DND-41 (cell line): ENCODE data around the gene ARHGAP30.

ENCODE experiments used
- ATAC-seq: fragments of 200-7000 bp; cut with Tn5 transposase; 3 replicates; pipeline ENCODE4 v1.9.1; 2021; ENCODE audit warnings: low read depth; ENCODE audit not compliant: insufficient read depth
- DNase-seq: peaks from one replicate; pipeline ENCODE4 v3.0.0-alpha.2; 2020
- H2AFZ ChIP-seq: 2 replicates; pipeline ENCODE4 v1.6.0; 2012; ENCODE audit warnings: low read depth, low read length
- H3K27ac ChIP-seq: 2 replicates; pipeline ENCODE4 v1.5.1; 2012; ENCODE audit warnings: low read length, inconsistent platforms
- H3K27me3 ChIP-seq: fragments of 200-600 bp; sonication (generic); 2 replicates; pipeline ENCODE4 v1.6.0; 2012; ENCODE audit warnings: low read length, mild to moderate bottlenecking, inconsistent platforms; ENCODE audit not compliant: insufficient read depth, poor library complexity
- H3K36me3 ChIP-seq: 2 replicates; pipeline ENCODE4 v1.5.1; 2012; ENCODE audit warnings: low read length, inconsistent platforms; ENCODE audit not compliant: insufficient read depth
- H3K4me1 ChIP-seq: 2 replicates; pipeline ENCODE4 v1.5.1; 2012; ENCODE audit warnings: mild to moderate bottlenecking, low read length; ENCODE audit not compliant: insufficient read depth
- H3K4me2 ChIP-seq: 2 replicates; pipeline ENCODE4 v1.6.0; 2012; ENCODE audit warnings: mild to moderate bottlenecking, moderate library complexity, low read length, inconsistent platforms; ENCODE audit not compliant: insufficient read depth
- H3K4me3 ChIP-seq, 2 experiments: fragments of 200-600 bp in 1 of 2; shearing (Covaris generic) in 1 of 2; 2 replicates each; pipeline ENCODE4 v1.5.1; 2012 to 2016; ENCODE audit warnings: inconsistent platforms in 2 of 2, low read length in 2 of 2, mild to moderate bottlenecking in 2 of 2, low read depth in 1 of 2, moderate library complexity in 1 of 2
- H3K79me2 ChIP-seq: 2 replicates; pipeline ENCODE4 v1.6.0; 2012; ENCODE audit warnings: low read length, inconsistent platforms; ENCODE audit not compliant: insufficient read depth
- H3K9ac ChIP-seq: 2 replicates; pipeline ENCODE4 v1.6.0; 2012; ENCODE audit warnings: low read depth, mild to moderate bottlenecking, inconsistent platforms, low read length, moderate library complexity
- H3K9me3 ChIP-seq: 2 replicates; pipeline ENCODE4 v1.5.1; 2012; ENCODE audit warnings: low read length, moderate library complexity, mild to moderate bottlenecking, inconsistent platforms; ENCODE audit not compliant: insufficient read depth, severe bottlenecking
- H4K20me1 ChIP-seq: 2 replicates; pipeline ENCODE4 v1.6.0; 2012; ENCODE audit warnings: low read length; ENCODE audit not compliant: insufficient read depth
- EZH2 ChIP-seq: IDR thresholded peaks from 3 replicates; pipeline ENCODE4 v1.6.1; 2012; ENCODE audit warnings: borderline replicate concordance, low read depth, mild to moderate bottlenecking, moderate library complexity, low read length, inconsistent platforms; ENCODE audit not compliant: severe bottlenecking
- TF ChIP-seq, protein P1 (sequence below): IDR thresholded peaks from 2 replicates; pipeline ENCODE4 v1.5.1; 2012; ENCODE audit warnings: borderline replicate concordance, low read length, moderate library complexity, mild to moderate bottlenecking; ENCODE audit not compliant: poor library complexity, severe bottlenecking; ENCODE audit errors: extremely low read depth

The ARHGAP30 gene

GRCh38 chr1:161070761-161071160, 1.1 kb upstream of the ARHGAP30 start:
- no peak for DNase-seq
- TF ChIP-seq, protein P1, sequence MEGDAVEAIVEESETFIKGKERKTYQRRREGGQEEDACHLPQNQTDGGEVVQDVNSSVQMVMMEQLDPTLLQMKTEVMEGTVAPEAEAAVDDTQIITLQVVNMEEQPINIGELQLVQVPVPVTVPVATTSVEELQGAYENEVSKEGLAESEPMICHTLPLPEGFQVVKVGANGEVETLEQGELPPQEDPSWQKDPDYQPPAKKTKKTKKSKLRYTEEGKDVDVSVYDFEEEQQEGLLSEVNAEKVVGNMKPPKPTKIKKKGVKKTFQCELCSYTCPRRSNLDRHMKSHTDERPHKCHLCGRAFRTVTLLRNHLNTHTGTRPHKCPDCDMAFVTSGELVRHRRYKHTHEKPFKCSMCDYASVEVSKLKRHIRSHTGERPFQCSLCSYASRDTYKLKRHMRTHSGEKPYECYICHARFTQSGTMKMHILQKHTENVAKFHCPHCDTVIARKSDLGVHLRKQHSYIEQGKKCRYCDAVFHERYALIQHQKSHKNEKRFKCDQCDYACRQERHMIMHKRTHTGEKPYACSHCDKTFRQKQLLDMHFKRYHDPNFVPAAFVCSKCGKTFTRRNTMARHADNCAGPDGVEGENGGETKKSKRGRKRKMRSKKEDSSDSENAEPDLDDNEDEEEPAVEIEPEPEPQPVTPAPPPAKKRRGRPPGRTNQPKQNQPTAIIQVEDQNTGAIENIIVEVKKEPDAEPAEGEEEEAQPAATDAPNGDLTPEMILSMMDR = no peak
- no peak for TF ChIP-seq EZH2
- no peak overlapping the region for H3K9ac ChIP-seq

GRCh38 chr1:161069241-161069640, 450 bp downstream of the ARHGAP30 start:
- H3K4me3 ChIP-seq = peak overlapping the region; percentile 73 to 77

More at GRCh38 chr1:161070761-161071160, 1.1 kb upstream of the ARHGAP30 start:
- H3K4me2 ChIP-seq = no peak overlapping the region
- ATAC-seq = no peak
- no peaks in the 10 kb centered on the region for H3K27me3 ChIP-seq
- H3K9me3 ChIP-seq = no peaks in the 10 kb centered on the region
- H3K4me3 ChIP-seq = no peak overlapping the region
- peaks cover 38% of the 10 kb centered on the region for H3K79me2 ChIP-seq
- H4K20me1 ChIP-seq = peaks cover 16% of the 10 kb centered on the region
- H3K27ac ChIP-seq = peak overlapping the region; percentile 60
- H2AFZ ChIP-seq = no peak overlapping the region; the same call in 1 of the 2 replicates
- peaks cover 12% of the 10 kb centered on the region for H3K36me3 ChIP-seq
- H3K4me1 ChIP-seq = peaks cover 43% of the 10 kb centered on the region

DNA sequence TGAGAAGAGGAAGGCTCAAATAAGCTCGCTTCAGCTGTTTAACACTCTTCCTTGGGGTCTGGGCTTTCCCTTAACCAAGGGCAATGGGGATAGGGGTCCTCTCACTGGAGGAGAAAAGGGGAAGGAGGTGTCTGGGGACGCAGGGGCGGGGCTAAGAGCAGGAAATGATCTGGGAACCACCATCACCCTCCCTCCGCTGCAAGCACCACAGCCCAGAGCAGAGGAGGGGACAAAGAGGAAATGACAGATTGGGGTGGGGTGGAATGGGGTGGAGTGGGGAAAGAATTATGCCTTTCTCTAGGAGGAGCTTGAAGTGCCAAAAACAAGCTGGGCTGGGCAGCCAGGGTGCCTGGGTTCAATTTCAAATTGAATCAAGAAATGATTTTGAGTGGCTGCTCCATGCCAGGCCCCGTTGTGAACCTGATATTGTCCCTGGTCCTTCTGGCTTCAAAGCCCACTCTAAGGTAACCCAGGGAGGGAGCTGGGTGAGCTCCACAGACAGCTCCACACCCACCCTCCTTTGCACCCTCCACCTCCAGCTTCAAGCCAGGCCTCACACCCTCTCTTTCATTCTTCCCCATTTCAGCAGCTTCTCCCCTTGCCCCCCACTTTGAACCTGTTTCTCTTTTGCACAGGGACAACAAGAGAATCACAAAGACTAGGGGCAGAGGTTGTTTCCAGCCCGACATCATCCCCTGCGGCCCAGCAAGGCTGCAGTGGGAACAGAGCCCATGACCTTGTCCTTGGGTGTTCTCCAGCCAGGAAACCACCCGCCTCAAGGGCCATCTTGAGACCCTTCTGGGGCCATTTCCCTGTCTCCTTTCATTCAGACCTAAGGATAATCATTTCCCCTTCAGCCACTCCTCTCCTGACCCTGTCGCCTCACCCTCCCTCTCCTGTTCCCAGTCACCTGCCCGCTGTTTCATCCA, 1.1 kb downstream of the ARHGAP30 start:
- H3K4me3 ChIP-seq = peak overlapping the region; percentile 73 to 77
- no peaks in the 10 kb centered on the region for H3K9me3 ChIP-seq
- peaks cover 59% of the 10 kb centered on the region for H3K79me2 ChIP-seq
- H3K36me3 ChIP-seq = peaks cover 19% of the 10 kb centered on the region
- peak overlapping the region; percentile 96 for H3K27ac ChIP-seq
- peak; percentile 81 for ATAC-seq
- no peaks in the 10 kb centered on the region for H3K27me3 ChIP-seq
- peak; percentile 92 for DNase-seq
- H3K4me2 ChIP-seq = peak overlapping the region; percentile 92
- H3K4me1 ChIP-seq = peaks cover 43% of the 10 kb centered on the region
- H3K9ac ChIP-seq = peak overlapping the region; percentile 96
- no peak for TF ChIP-seq EZH2
- TF ChIP-seq, protein P1 = no peak
- peaks cover 16% of the 10 kb centered on the region for H4K20me1 ChIP-seq
- H2AFZ ChIP-seq = peak overlapping the region; percentile 63

More at GRCh38 chr1:161069241-161069640, 450 bp downstream of the ARHGAP30 start:
- Histone ChIP-seq H3K27me3 (no peaks in the 10 kb centered on the region), H4K20me1 (peaks cover 16% of the 10 kb centered on the region), H3K4me1 (peaks cover 43% of the 10 kb centered on the region), H3K36me3 (peaks cover 14% of the 10 kb centered on the region), H2AFZ (peak overlapping the region; percentile 63), H3K79me2 (peaks cover 52% of the 10 kb centered on the region), H3K27ac (peak overlapping the region; percentile 96), H3K9ac (peak overlapping the region; percentile 96), H3K4me2 (peak overlapping the region; percentile 92), H3K9me3 (no peaks in the 10 kb centered on the region)
- no peak for TF ChIP-seq EZH2
- TF ChIP-seq, protein P1 = no peak
- ATAC-seq (peak; percentile 1; the same call in 1 of the 3 replicates), DNase-seq (peak; percentile 36)
